ENCODE measurements around the gene CRABP2. TPM values are rescaled to one million over a fixed set of nuclear protein-coding genes. Genes with fewer than 3 reads are reported as not detected.

CRABP2 gene
- total and polyA plus RNA-seq, 2 of the 13 experiments (the other 11 are each of a cell fraction or from before 2014, with no cell fraction given), result 0.40 to 0.60 TPM

GRCh38 chr1:156749419-156750118 lies 44.2 kb upstream of the CRABP2 start (continued):
- TF ChIP-seq ZBTB49 (CRISPR knock-in tag; IDR thresholded peaks at IDR 0.05; ENCODE audit: borderline replicate concordance), result no peak
- TF ChIP-seq SKI (IDR thresholded peaks at IDR 0.05; ENCODE audit: partially characterized antibody), result no peak
- no peak for TF ChIP-seq SRF (IDR thresholded peaks at IDR 0.05; ENCODE audit: low read depth, low read length)
- no peak for TF ChIP-seq PITX1 (CRISPR knock-in tag; IDR thresholded peaks at IDR 0.05)
- no peak for TF ChIP-seq RBM39 (IDR thresholded peaks at IDR 0.05; ENCODE audit: low read depth, low read length, poor library complexity, severe bottlenecking)
- no peak for TF ChIP-seq ISL2 (CRISPR knock-in tag; IDR thresholded peaks at IDR 0.05)
- no peak for TF ChIP-seq ZC3H13 (CRISPR knock-in tag; IDR thresholded peaks at IDR 0.05)
- TF ChIP-seq RBFOX2 (IDR thresholded peaks at IDR 0.05; ENCODE audit: low read depth, low read length), result no peak; the same call in 1 of the 2 replicates
- TF ChIP-seq DZIP1 (CRISPR knock-in tag; IDR thresholded peaks at IDR 0.05), result no peak
- no peak for TF ChIP-seq ZNF569 (CRISPR knock-in tag; IDR thresholded peaks at IDR 0.05; ENCODE audit: borderline replicate concordance)
- no peak for TF ChIP-seq NONO (IDR thresholded peaks at IDR 0.05)
- TF ChIP-seq NONO (CRISPR knock-in tag; conservative IDR thresholded peaks at IDR 0.05), result no peak
- TF ChIP-seq ZNF839 (CRISPR knock-in tag; IDR thresholded peaks at IDR 0.05; ENCODE audit: borderline replicate concordance), result no peak
- TF ChIP-seq CBX1 (IDR thresholded peaks at IDR 0.05; ENCODE audit: low read depth), result no peak
- TF ChIP-seq SMAD1 (CRISPR knock-in tag; IDR thresholded peaks at IDR 0.05; ENCODE audit: borderline replicate concordance, low read depth), result no peak
- TF ChIP-seq ZBTB39 (CRISPR knock-in tag; IDR thresholded peaks at IDR 0.05), result no peak
- no peak for TF ChIP-seq ZNF605 (CRISPR knock-in tag; IDR thresholded peaks at IDR 0.05)
- no peak for TF ChIP-seq POGZ (CRISPR knock-in tag; IDR thresholded peaks at IDR 0.05)
- no peak for TF ChIP-seq STAT6 (CRISPR knock-in tag; IDR thresholded peaks at IDR 0.05; ENCODE audit: borderline replicate concordance)
- no peak for TF ChIP-seq NFRKB (IDR thresholded peaks at IDR 0.05)
- no peak for TF ChIP-seq FOXO1 (CRISPR knock-in tag; IDR thresholded peaks at IDR 0.05)
